ENCODE results near the gene CPLX4.

GRCh38 chr18:59264651-59265245 is 53.7 kb downstream of the CPLX4 start:
- peak; percentile 11 for TF ChIP-seq EZH2 (IDR thresholded peaks at IDR 0.05; ENCODE audit: borderline replicate concordance, low read depth, low read length, severe bottlenecking)
- TF ChIP-seq CTCF (IDR thresholded peaks at IDR 0.05; ENCODE audit: extremely low read depth in 1 of 2, insufficient read depth in 1 of 2, low read depth in 1 of 2, low read length in 2 of 2) = no peak
- TF ChIP-seq POLR2A (IDR thresholded peaks at IDR 0.05; ENCODE audit: low read depth, low read length) = no peak
- no peak for TF ChIP-seq JUN (IDR thresholded peaks at IDR 0.05; ENCODE audit: borderline replicate concordance, insufficient read depth, insufficient read length, low read depth)
- no peak for TF ChIP-seq POLR2AphosphoS5 (IDR thresholded peaks at IDR 0.05; ENCODE audit: insufficient read depth, low read depth, low read length)
- TF ChIP-seq MAX (IDR thresholded peaks at IDR 0.05; ENCODE audit: insufficient read depth, insufficient read length) = no peak
- TF ChIP-seq FOS (IDR thresholded peaks at IDR 0.05; ENCODE audit: borderline replicate concordance, insufficient read depth, low read length) = no peak
